GM23248 (cell line): Measurements from ENCODE around the gene PSORS1C1.
"Not testable (repeated sequence)": the region's sequence is repeated elsewhere in the genome, so short reads cannot be mapped to it uniquely, and the experiment has no call there.

Source experiments
- EZH2 ChIP-seq: fragments of 200-600 bp; sonication (generic); IDR thresholded peaks from 2 replicates; pipeline ENCODE4 v1.6.1; 2018; ENCODE audit warnings: antibody characterized with exemption, mild to moderate bottlenecking; ENCODE audit not compliant: insufficient read depth, poor library complexity, severe bottlenecking
- EZH2phosphoT487 ChIP-seq: fragments of 200-600 bp; sonication (generic); IDR thresholded peaks from 2 replicates; pipeline ENCODE4 v1.6.1; 2018; ENCODE audit warnings: antibody characterized with exemption, moderate library complexity, mild to moderate bottlenecking, low read depth; ENCODE audit not compliant: insufficient read depth

DNA sequence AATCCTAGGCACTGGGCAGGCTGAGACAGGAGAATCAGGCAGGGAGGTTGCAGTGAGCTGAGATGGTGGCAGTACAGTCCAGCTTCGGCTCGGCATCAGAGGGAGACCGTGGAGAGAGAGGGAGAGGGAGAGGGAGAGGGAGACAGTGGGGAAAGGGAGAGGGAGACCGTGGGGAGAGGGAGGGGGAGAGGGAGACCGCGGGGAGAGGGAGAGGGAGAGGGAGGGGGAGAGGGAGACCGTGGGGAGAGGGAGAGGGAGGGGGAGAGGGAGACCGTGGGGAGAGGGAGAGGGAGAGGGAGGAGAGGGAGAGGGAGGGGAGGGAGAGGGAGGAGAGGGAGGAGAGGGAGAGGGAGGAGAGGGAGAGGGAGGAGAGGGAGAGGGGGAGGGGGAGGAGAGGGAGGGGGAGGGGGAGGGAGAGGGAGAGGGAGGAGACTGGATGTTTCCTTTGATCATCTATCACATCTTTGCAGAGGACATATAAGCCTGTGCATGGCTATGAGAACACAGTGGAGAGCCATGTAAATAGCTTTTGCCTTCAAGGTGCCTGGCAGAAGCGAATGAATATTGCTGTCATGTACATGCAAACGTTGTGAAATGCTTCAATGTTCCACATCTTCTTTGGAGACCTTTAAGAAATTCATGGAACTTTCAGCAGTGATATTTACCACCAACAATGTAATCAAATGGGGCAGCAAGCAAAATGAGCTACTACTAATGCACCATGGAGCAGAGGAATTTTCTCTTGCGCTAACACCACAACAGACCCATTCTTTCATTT, 46.5 kb upstream of the PSORS1C1 start:
- TF ChIP-seq EZH2, EZH2phosphoT487: not testable (repeated sequence)
